HEK293 (cell line): ENCODE results near the gene ADCY6.

ENCODE experiments used
- CTCF ChIA-PET: fragments of 350-600 bp; formaldehyde crosslinking; extraction: SDS; loops from one replicate; lab custom pipeline; 2021; ENCODE audit warnings: antibody characterized with exemption; lab: Yijun Ruan, JAX
- POLR2A ChIA-PET: fragments of 300-600 bp; formaldehyde crosslinking; extraction: SDS; loops from one replicate; lab custom pipeline; 2020; ENCODE audit warnings: antibody characterized with exemption, inconsistent platforms; lab: Yijun Ruan, JAX
- H3K27ac ChIP-seq: fragments of 200-500 bp; sonication (Bioruptor generic); 2 replicates; pipeline ENCODE4 v1.5.1; 2014; ENCODE audit warnings: low read depth, low read length, control low read depth, inconsistent platforms; ENCODE audit errors: extremely low read depth
- H3K36me3 ChIP-seq, 2 experiments: fragments of 200-500 bp in 1 of 2; sonication (Bioruptor generic) in 1 of 2; 1 replicate in 1 of 2; 2 replicates in 1 of 2; pipeline ENCODE4 v1.5.1; 2014 to 2017; ENCODE audit warnings: inconsistent platforms in 2 of 2, low read length in 2 of 2; ENCODE audit not compliant: control insufficient read depth in 2 of 2, insufficient read depth in 1 of 2
- H3K4me1 ChIP-seq: fragments of 200-500 bp; sonication (Bioruptor generic); 2 replicates; pipeline ENCODE4 v1.5.1; 2014; ENCODE audit warnings: mild to moderate bottlenecking, low read length, inconsistent platforms; ENCODE audit not compliant: control insufficient read depth, insufficient read depth
- H3K4me3 ChIP-seq: 2 replicates; pipeline ENCODE4 v1.5.1; 2011; ENCODE audit warnings: low read depth, mild to moderate bottlenecking, control low read depth, low read length, moderate library complexity
- H3K9me3 ChIP-seq: fragments of 200-500 bp; sonication (Bioruptor generic); 2 replicates; pipeline ENCODE4 v1.5.1; 2014; ENCODE audit warnings: low read depth, low read length, inconsistent platforms; ENCODE audit not compliant: control insufficient read depth, insufficient read depth
- PRDM1 ChIP-seq: fragments of 450-650 bp; formaldehyde crosslinking; IDR thresholded peaks from 2 replicates; pipeline ENCODE4; 2016; ENCODE audit warnings: missing biosample characterization, missing genetic modification characterization
- REPIN1 ChIP-seq: fragments of 450-650 bp; formaldehyde crosslinking; IDR thresholded peaks from 2 replicates; pipeline ENCODE4 v1.5.1; 2017; ENCODE audit warnings: missing biosample characterization, missing genetic modification characterization, low read depth
- ZBTB17 ChIP-seq: fragments of 450-650 bp; formaldehyde crosslinking; IDR thresholded peaks from 2 replicates; pipeline ENCODE4 v1.5.1; 2016; ENCODE audit warnings: missing biosample characterization, missing genetic modification characterization
- ZBTB7A ChIP-seq: fragments of 450-650 bp; formaldehyde crosslinking; IDR thresholded peaks from 2 replicates; pipeline ENCODE4 v1.5.1; 2016; ENCODE audit warnings: low read depth, missing biosample characterization, missing genetic modification characterization
- ZFP37 ChIP-seq: fragments of 450-650 bp; formaldehyde crosslinking; IDR thresholded peaks from 2 replicates; pipeline ENCODE4 v1.5.1; 2016; ENCODE audit warnings: missing biosample characterization, missing genetic modification characterization
- ZFP41 ChIP-seq: fragments of 450-650 bp; formaldehyde crosslinking; IDR thresholded peaks from 2 replicates; pipeline ENCODE4 v1.5.1; 2016; ENCODE audit warnings: missing biosample characterization, missing genetic modification characterization, borderline replicate concordance
- ZIC2 ChIP-seq: fragments of 450-650 bp; formaldehyde crosslinking; IDR thresholded peaks from 2 replicates; pipeline ENCODE4 v1.5.1; 2016; ENCODE audit warnings: missing biosample characterization, missing genetic modification characterization
- ZNF16 ChIP-seq: fragments of 450-650 bp; formaldehyde crosslinking; IDR thresholded peaks from 2 replicates; pipeline ENCODE4 v1.5.1; 2016; ENCODE audit warnings: low read depth, missing biosample characterization, missing genetic modification characterization
- ZNF292 ChIP-seq: fragments of 450-650 bp; formaldehyde crosslinking; IDR thresholded peaks from 2 replicates; pipeline ENCODE4 v1.5.1; 2016; ENCODE audit warnings: low read depth, missing biosample characterization, missing genetic modification characterization, borderline replicate concordance
- ZNF335 ChIP-seq: fragments of 450-650 bp; formaldehyde crosslinking; conservative IDR thresholded peaks from 2 replicates; pipeline ENCODE4 v1.5.1; 2016; ENCODE audit warnings: missing biosample characterization, missing genetic modification characterization
- ZNF529 ChIP-seq: fragments of 450-650 bp; formaldehyde crosslinking; IDR thresholded peaks from 2 replicates; pipeline ENCODE4 v1.5.1; 2017; ENCODE audit warnings: missing genetic modification characterization, missing biosample characterization; ENCODE audit not compliant: insufficient replicate concordance
- ZNF600 ChIP-seq: fragments of 450-650 bp; formaldehyde crosslinking; IDR thresholded peaks from 2 replicates; pipeline ENCODE4 v1.5.1; 2016; ENCODE audit warnings: missing biosample characterization, missing genetic modification characterization
- ZNF664 ChIP-seq: fragments of 450-650 bp; formaldehyde crosslinking; IDR thresholded peaks from 2 replicates; pipeline ENCODE4 v1.5.1; 2016; ENCODE audit warnings: missing biosample characterization, missing genetic modification characterization
- ZNF701 ChIP-seq: fragments of 450-650 bp; formaldehyde crosslinking; IDR thresholded peaks from 2 replicates; pipeline ENCODE4 v1.5.1; 2016; ENCODE audit warnings: missing biosample characterization, missing genetic modification characterization
- ZSCAN23 ChIP-seq: fragments of 450-650 bp; formaldehyde crosslinking; IDR thresholded peaks from 2 replicates; pipeline ENCODE4 v1.5.1; 2016; ENCODE audit warnings: missing biosample characterization, missing genetic modification characterization
- TF ChIP-seq, protein P1 (sequence below): fragments of 450-650 bp; formaldehyde crosslinking; IDR thresholded peaks from 2 replicates; pipeline ENCODE4 v1.5.1; 2016; ENCODE audit warnings: missing biosample characterization, missing genetic modification characterization, low read depth
- TF ChIP-seq, protein P2 (sequence below): fragments of 450-650 bp; IDR thresholded peaks from 2 replicates; pipeline ENCODE4 v1.5.1; 2018; ENCODE audit warnings: missing biosample characterization, mild to moderate bottlenecking, missing genetic modification characterization
- TF ChIP-seq, protein P3 (sequence below): fragments of 450-650 bp; formaldehyde crosslinking; conservative IDR thresholded peaks from 2 replicates; pipeline ENCODE4 v1.5.1; 2016; ENCODE audit warnings: low read depth, missing biosample characterization, missing genetic modification characterization
- TF ChIP-seq, protein P4 (sequence below): fragments of 450-650 bp; formaldehyde crosslinking; IDR thresholded peaks from 2 replicates; pipeline ENCODE4 v1.5.1; 2017; ENCODE audit warnings: missing biosample characterization, missing genetic modification characterization

The ADCY6 gene

DNA sequence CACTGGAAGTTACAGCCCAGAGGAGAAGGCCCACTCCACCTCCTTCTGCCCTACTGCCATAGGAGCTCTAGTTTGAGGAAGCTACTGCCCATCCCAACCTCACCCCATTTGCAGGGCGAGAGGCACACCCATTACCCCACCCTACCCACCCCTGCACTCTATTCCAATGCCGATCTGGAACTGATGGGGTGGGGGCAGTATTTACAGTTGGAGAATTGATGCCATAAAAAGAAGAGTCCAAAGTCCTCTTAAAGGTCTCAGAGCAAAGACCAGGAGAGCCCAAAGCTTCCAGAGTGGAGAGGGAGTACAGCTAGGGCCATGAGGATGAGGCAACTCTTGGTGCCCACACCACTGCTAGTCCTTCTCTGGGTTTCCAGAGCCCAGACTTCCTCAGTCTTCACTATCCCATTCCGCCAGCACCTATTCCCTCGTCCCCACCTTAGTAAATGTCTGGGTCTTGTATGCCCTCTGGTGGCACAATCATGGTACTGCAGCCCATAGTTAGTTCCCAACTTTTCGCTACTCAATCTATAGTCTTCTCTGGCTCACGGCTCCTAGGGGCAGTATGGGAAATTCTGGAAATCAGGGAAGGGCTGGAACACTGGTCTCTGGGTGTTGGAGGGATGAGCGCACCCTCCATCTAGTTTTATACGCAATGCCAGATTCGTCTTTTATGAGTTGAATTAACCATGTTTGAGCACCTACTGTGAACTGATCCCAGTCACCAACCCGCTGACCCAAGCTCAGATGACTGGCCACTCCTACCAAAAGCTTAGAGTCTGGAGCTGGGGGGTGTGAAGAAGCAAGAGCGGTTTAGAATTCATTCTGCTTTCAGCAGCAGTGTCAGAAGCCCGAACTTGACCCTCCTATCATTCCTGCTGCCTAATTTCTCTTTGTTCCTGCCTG, 6.9 kb upstream of the ADCY6 start (continued):
- TF ChIP-seq ZNF292 (tag by site-specific recombination) (no peak), ZFP37 (peak; percentile 34; the same call in 1 of the 2 replicates), ZNF16 (peak; percentile 81)
- TF ChIP-seq, protein P1, sequence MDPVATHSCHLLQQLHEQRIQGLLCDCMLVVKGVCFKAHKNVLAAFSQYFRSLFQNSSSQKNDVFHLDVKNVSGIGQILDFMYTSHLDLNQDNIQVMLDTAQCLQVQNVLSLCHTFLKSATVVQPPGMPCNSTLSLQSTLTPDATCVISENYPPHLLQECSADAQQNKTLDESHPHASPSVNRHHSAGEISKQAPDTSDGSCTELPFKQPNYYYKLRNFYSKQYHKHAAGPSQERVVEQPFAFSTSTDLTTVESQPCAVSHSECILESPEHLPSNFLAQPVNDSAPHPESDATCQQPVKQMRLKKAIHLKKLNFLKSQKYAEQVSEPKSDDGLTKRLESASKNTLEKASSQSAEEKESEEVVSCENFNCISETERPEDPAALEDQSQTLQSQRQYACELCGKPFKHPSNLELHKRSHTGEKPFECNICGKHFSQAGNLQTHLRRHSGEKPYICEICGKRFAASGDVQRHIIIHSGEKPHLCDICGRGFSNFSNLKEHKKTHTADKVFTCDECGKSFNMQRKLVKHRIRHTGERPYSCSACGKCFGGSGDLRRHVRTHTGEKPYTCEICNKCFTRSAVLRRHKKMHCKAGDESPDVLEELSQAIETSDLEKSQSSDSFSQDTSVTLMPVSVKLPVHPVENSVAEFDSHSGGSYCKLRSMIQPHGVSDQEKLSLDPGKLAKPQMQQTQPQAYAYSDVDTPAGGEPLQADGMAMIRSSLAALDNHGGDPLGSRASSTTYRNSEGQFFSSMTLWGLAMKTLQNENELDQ (tag by site-specific recombination): no peak

DNA sequence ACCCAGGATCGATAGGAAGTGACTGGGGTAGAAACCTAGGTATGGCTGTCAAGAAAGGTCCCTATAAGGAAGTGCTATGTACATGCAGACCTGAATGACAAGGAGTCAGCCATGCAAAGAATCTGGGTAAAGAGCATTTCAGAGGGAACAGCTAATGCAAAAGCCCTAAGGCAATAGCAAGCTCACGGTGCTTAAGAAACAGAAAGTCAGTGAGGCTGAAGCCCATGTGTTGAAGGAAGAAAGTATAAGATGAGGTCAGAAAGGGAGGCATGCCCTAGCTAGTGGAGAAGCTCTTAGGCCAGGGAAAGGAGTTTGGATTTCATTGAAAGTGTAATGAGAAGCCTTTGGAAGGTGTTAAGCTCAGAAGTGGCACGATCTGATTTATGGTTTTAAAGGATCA, 6.0 kb upstream of the ADCY6 start:
- CTCF ChIA-PET: interaction anchor here (0.6 to 6.8 kb wide), 28 partner anchors 8 to 764 kb away, joined by 3 to 122 read pairs (median 3); partner anchors contain the start of gene WNT1
- TF ChIP-seq PRDM1 (tag by site-specific recombination): peak; percentile 94
- TF ChIP-seq, protein P2, sequence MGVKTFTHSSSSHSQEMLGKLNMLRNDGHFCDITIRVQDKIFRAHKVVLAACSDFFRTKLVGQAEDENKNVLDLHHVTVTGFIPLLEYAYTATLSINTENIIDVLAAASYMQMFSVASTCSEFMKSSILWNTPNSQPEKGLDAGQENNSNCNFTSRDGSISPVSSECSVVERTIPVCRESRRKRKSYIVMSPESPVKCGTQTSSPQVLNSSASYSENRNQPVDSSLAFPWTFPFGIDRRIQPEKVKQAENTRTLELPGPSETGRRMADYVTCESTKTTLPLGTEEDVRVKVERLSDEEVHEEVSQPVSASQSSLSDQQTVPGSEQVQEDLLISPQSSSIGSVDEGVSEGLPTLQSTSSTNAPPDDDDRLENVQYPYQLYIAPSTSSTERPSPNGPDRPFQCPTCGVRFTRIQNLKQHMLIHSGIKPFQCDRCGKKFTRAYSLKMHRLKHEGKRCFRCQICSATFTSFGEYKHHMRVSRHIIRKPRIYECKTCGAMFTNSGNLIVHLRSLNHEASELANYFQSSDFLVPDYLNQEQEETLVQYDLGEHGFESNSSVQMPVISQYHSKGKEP (tag by site-specific recombination): 0 out of 2 replicates have a peak, but pooled peaks have one; percentile 26
- no peak for TF ChIP-seq ZNF335 (tag by site-specific recombination)
- peak; percentile 34; the same call in 1 of the 2 replicates for TF ChIP-seq ZBTB17 (tag by site-specific recombination)
- H3K9me3 ChIP-seq: no peaks in the 10 kb centered on the region
- POLR2A ChIA-PET: interaction anchor here (0.6 to 2.5 kb wide), 5 partner anchors 33 to 113 kb away, joined by 3 to 12 read pairs (median 3); partner anchors contain the start of gene KANSL2
- no peak overlapping the region for H3K4me3 ChIP-seq
- H3K36me3 ChIP-seq: no peaks in the 10 kb centered on the region
- H3K27ac ChIP-seq: no peak overlapping the region
- no peaks in the 10 kb centered on the region for H3K4me1 ChIP-seq

DNA sequence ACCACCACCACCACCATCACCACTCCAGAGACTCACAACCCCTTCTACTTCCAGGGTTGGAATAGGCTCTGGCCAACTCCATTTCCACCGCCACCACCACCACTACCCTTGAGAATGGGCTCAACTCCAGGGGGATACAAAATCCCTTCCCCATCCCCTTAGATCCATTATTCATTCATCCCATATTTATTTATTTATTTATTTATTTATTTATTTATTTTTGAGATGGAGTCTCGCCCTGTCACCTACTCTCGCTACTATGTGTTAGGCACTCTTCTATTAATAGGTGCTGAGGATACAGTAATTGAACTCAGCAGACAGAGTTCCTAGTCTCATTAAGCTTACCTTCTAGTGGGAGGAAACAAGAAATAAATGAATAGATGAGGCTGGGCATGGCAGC, 4.8 kb upstream of the ADCY6 start:
- POLR2A ChIA-PET: interaction anchor here (0.6 to 2.5 kb wide), 3 partner anchors 40 to 240 kb away, joined by 4 to 10 read pairs (median 5); partner anchors contain the start of gene KANSL2
- CTCF ChIA-PET: interaction anchor here (0.6 to 6.8 kb wide), 6 partner anchors 13 to 716 kb away, joined by 4 to 122 read pairs (median 4); no protein-coding TSS in a partner anchor
- H3K9me3 ChIP-seq: no peaks in the 10 kb centered on the region
- TF ChIP-seq ZBTB7A (tag by site-specific recombination) (no peak), ZNF529 (tag by site-specific recombination) (peak; percentile 7), ZNF664 (tag by site-specific recombination) (0 out of 2 replicates have a peak, but pooled peaks have one; percentile 10), ZNF701 (no peak), ZFP41 (tag by site-specific recombination) (no peak), ZNF600 (peak; percentile 54; the same call in 1 of the 2 replicates), ZIC2 (tag by site-specific recombination) (no peak), REPIN1 (no peak), ZSCAN23 (tag by site-specific recombination) (no peak)
- TF ChIP-seq, protein P2 (tag by site-specific recombination): no peak
- TF ChIP-seq, protein P3, sequence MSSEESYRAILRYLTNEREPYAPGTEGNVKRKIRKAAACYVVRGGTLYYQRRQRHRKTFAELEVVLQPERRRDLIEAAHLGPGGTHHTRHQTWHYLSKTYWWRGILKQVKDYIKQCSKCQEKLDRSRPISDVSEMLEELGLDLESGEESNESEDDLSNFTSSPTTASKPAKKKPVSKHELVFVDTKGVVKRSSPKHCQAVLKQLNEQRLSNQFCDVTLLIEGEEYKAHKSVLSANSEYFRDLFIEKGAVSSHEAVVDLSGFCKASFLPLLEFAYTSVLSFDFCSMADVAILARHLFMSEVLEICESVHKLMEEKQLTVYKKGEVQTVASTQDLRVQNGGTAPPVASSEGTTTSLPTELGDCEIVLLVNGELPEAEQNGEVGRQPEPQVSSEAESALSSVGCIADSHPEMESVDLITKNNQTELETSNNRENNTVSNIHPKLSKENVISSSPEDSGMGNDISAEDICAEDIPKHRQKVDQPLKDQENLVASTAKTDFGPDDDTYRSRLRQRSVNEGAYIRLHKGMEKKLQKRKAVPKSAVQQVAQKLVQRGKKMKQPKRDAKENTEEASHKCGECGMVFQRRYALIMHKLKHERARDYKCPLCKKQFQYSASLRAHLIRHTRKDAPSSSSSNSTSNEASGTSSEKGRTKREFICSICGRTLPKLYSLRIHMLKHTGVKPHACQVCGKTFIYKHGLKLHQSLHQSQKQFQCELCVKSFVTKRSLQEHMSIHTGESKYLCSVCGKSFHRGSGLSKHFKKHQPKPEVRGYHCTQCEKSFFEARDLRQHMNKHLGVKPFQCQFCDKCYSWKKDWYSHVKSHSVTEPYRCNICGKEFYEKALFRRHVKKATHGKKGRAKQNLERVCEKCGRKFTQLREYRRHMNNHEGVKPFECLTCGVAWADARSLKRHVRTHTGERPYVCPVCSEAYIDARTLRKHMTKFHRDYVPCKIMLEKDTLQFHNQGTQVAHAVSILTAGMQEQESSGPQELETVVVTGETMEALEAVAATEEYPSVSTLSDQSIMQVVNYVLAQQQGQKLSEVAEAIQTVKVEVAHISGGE: peak; percentile 52
- TF ChIP-seq, protein P4, sequence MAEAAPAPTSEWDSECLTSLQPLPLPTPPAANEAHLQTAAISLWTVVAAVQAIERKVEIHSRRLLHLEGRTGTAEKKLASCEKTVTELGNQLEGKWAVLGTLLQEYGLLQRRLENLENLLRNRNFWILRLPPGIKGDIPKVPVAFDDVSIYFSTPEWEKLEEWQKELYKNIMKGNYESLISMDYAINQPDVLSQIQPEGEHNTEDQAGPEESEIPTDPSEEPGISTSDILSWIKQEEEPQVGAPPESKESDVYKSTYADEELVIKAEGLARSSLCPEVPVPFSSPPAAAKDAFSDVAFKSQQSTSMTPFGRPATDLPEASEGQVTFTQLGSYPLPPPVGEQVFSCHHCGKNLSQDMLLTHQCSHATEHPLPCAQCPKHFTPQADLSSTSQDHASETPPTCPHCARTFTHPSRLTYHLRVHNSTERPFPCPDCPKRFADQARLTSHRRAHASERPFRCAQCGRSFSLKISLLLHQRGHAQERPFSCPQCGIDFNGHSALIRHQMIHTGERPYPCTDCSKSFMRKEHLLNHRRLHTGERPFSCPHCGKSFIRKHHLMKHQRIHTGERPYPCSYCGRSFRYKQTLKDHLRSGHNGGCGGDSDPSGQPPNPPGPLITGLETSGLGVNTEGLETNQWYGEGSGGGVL (tag by site-specific recombination): no peak

More for the DNA sequence above, 4.8 kb upstream of the ADCY6 start:
- Histone ChIP-seq H3K27ac (no peak overlapping the region), H3K4me1 (no peaks in the 10 kb centered on the region), H3K4me3 (no peak overlapping the region), H3K36me3 (no peaks in the 10 kb centered on the region)
